Measurements from ENCODE around the gene TRPM5.

Gene TRPM5

GRCh38 chr11:2409611-2410468, 34.5 kb downstream of the TRPM5 start:
- no peak for DNase-seq (ENCODE audit: low spot score in 2 of 2)
- H3K4me3 ChIP-seq: no peak overlapping the region
- H3K36me3 ChIP-seq (replicated peaks): no peaks in the 10 kb centered on the region
- no peaks in the 10 kb centered on the region for H3K4me1 ChIP-seq
- H3K9me3 ChIP-seq: no peaks in the 10 kb centered on the region
- H3K27me3 ChIP-seq (ENCODE audit: low read depth): peaks cover 24% of the 10 kb centered on the region
- in situ Hi-C loops (cut with MboI; ENCODE audit: low sequenced_read_pairs): no loop called here

- no peak for DNase-seq (ENCODE audit: low spot score in 2 of 2)
- Histone ChIP-seq H3K27me3 (ENCODE audit: low read depth) (peaks cover 24% of the 10 kb centered on the region), H3K9me3 (no peaks in the 10 kb centered on the region), H3K36me3 (replicated peaks) (no peaks in the 10 kb centered on the region), H3K4me3 (no peak overlapping the region), H3K4me1 (no peaks in the 10 kb centered on the region)
- in situ Hi-C loops (cut with MboI; ENCODE audit: low sequenced_read_pairs): no loop called here
These were observed 35.2 kb downstream of the TRPM5 start for GRCh38 chr11:2409126-2409525.

GRCh38 chr11:2408671-2409070, 35.6 kb downstream of the TRPM5 start:
- Histone ChIP-seq H3K4me3 (no peak overlapping the region), H3K4me1 (no peaks in the 10 kb centered on the region), H3K27me3 (ENCODE audit: low read depth) (peaks cover 24% of the 10 kb centered on the region), H3K36me3 (replicated peaks) (peaks cover under 1% of the 10 kb centered on the region), H3K9me3 (no peaks in the 10 kb centered on the region)
- in situ Hi-C loops (cut with MboI; ENCODE audit: low sequenced_read_pairs): no loop called here
- no peak for DNase-seq (ENCODE audit: low spot score in 2 of 2)

- H3K27me3 ChIP-seq (ENCODE audit: low read depth): peaks cover 24% of the 10 kb centered on the region
- in situ Hi-C loops (cut with MboI; ENCODE audit: low sequenced_read_pairs): no loop called here
- H3K4me3 ChIP-seq: no peak overlapping the region
- DNase-seq (ENCODE audit: low spot score in 2 of 2): no peak
- peaks cover 17% of the 10 kb centered on the region for H3K36me3 ChIP-seq (replicated peaks)
- no peaks in the 10 kb centered on the region for H3K9me3 ChIP-seq
- no peaks in the 10 kb centered on the region for H3K4me1 ChIP-seq
These were observed 37.4 kb downstream of the TRPM5 start for GRCh38 chr11:2406878-2407410.

GRCh38 chr11:2406451-2406850, 37.9 kb downstream of the TRPM5 start:
- Histone ChIP-seq H3K4me1 (no peaks in the 10 kb centered on the region), H3K27me3 (ENCODE audit: low read depth) (peaks cover 24% of the 10 kb centered on the region), H3K9me3 (no peaks in the 10 kb centered on the region), H3K4me3 (no peak overlapping the region), H3K36me3 (replicated peaks) (peaks cover 17% of the 10 kb centered on the region)
- in situ Hi-C loops (cut with MboI; ENCODE audit: low sequenced_read_pairs): no loop called here
- no peak for DNase-seq (ENCODE audit: low spot score in 2 of 2)

- Histone ChIP-seq H3K4me1 (no peaks in the 10 kb centered on the region), H3K36me3 (replicated peaks) (peaks cover 22% of the 10 kb centered on the region), H3K27me3 (ENCODE audit: low read depth) (peaks cover 15% of the 10 kb centered on the region), H3K4me3 (no peak overlapping the region), H3K9me3 (no peaks in the 10 kb centered on the region)
- in situ Hi-C loops (cut with MboI; ENCODE audit: low sequenced_read_pairs): no loop called here
- no peak for DNase-seq (ENCODE audit: low spot score in 2 of 2)
These were observed 39.5 kb downstream of the TRPM5 start for GRCh38 chr11:2404735-2405196.

GRCh38 chr11:2402890-2403645, 41.2 kb downstream of the TRPM5 start:
- H3K9me3 ChIP-seq: no peaks in the 10 kb centered on the region
- H3K36me3 ChIP-seq (replicated peaks): peaks cover 22% of the 10 kb centered on the region
- DNase-seq (ENCODE audit: low spot score in 2 of 2): no peak
- no peaks in the 10 kb centered on the region for H3K4me1 ChIP-seq
- no peak overlapping the region for H3K4me3 ChIP-seq
- in situ Hi-C loops (cut with MboI; ENCODE audit: low sequenced_read_pairs): no loop called here
- peaks cover 3% of the 10 kb centered on the region; the same call in 1 of the 2 replicates for H3K27me3 ChIP-seq (ENCODE audit: low read depth)

GRCh38 chr11:2402106-2402505, 42.2 kb downstream of the TRPM5 start:
- Histone ChIP-seq H3K4me3 (no peak overlapping the region), H3K27me3 (ENCODE audit: low read depth) (no peaks in the 10 kb centered on the region), H3K36me3 (replicated peaks) (peaks cover 22% of the 10 kb centered on the region), H3K9me3 (no peaks in the 10 kb centered on the region), H3K4me1 (no peaks in the 10 kb centered on the region)
- DNase-seq (ENCODE audit: low spot score in 2 of 2): no peak
- in situ Hi-C loops (cut with MboI; ENCODE audit: low sequenced_read_pairs): no loop called here

GRCh38 chr11:2401436-2401984, 42.8 kb downstream of the TRPM5 start:
- DNase-seq (ENCODE audit: low spot score in 2 of 2): no peak
- Histone ChIP-seq H3K27me3 (ENCODE audit: low read depth) (no peaks in the 10 kb centered on the region), H3K36me3 (replicated peaks) (peaks cover 28% of the 10 kb centered on the region), H3K4me3 (peak overlapping the region; percentile 98), H3K4me1 (no peaks in the 10 kb centered on the region), H3K9me3 (no peaks in the 10 kb centered on the region)
- in situ Hi-C loops (cut with MboI; ENCODE audit: low sequenced_read_pairs): no loop called here

- Histone ChIP-seq H3K9me3 (no peaks in the 10 kb centered on the region), H3K27me3 (ENCODE audit: low read depth) (no peaks in the 10 kb centered on the region), H3K4me3 (peak overlapping the region; percentile 98), H3K4me1 (no peaks in the 10 kb centered on the region), H3K36me3 (replicated peaks) (peaks cover 34% of the 10 kb centered on the region)
- DNase-seq (ENCODE audit: low spot score in 2 of 2): no peak
- in situ Hi-C loops (cut with MboI; ENCODE audit: low sequenced_read_pairs): no loop called here
These were observed 43.4 kb downstream of the TRPM5 start for GRCh38 chr11:2400762-2401435.

- Histone ChIP-seq H3K27me3 (ENCODE audit: low read depth) (no peaks in the 10 kb centered on the region), H3K36me3 (replicated peaks) (peaks cover 40% of the 10 kb centered on the region), H3K9me3 (no peaks in the 10 kb centered on the region), H3K4me1 (no peaks in the 10 kb centered on the region), H3K4me3 (peak within 1 kb of the TSS; percentile 98)
- in situ Hi-C loops (cut with MboI; ENCODE audit: low sequenced_read_pairs): no loop called here
- DNase-seq (ENCODE audit: low spot score in 2 of 2): peak; percentile 97 to 99
These were observed 44.1 kb downstream of the TRPM5 start, which contains the start of gene TSSC4 for GRCh38 chr11:2400069-2400761. Gene TSSC4 (plus strand): TSS chr11:2400750. CDS start chr11:2402634, 1,884 bp downstream.

GRCh38 chr11:2399488-2400068, 44.7 kb downstream of the TRPM5 start:
- H3K9me3 ChIP-seq: no peaks in the 10 kb centered on the region
- no peaks in the 10 kb centered on the region for H3K4me1 ChIP-seq
- in situ Hi-C loops (cut with MboI; ENCODE audit: low sequenced_read_pairs): no loop called here
- H3K27me3 ChIP-seq (ENCODE audit: low read depth): no peaks in the 10 kb centered on the region
- H3K36me3 ChIP-seq (replicated peaks): peaks cover 40% of the 10 kb centered on the region
- DNase-seq (ENCODE audit: low spot score in 2 of 2): no peak
- H3K4me3 ChIP-seq: peak overlapping the region; percentile 98

Measured in HAP-1 (cell line).